HG02840 (cell line): ENCODE results near the gene PRDX2.

Experiments used
- ATAC-seq: cut with Tn5 transposase; IDR thresholded peaks from one replicate; pipeline ENCODE4 v1.9.1; 2021; ENCODE audit warnings: mild to moderate bottlenecking, moderate library complexity, moderate number of reproducible peaks; ENCODE audit not compliant: unreplicated experiment, low FRiP score

The PRDX2 gene

DNA sequence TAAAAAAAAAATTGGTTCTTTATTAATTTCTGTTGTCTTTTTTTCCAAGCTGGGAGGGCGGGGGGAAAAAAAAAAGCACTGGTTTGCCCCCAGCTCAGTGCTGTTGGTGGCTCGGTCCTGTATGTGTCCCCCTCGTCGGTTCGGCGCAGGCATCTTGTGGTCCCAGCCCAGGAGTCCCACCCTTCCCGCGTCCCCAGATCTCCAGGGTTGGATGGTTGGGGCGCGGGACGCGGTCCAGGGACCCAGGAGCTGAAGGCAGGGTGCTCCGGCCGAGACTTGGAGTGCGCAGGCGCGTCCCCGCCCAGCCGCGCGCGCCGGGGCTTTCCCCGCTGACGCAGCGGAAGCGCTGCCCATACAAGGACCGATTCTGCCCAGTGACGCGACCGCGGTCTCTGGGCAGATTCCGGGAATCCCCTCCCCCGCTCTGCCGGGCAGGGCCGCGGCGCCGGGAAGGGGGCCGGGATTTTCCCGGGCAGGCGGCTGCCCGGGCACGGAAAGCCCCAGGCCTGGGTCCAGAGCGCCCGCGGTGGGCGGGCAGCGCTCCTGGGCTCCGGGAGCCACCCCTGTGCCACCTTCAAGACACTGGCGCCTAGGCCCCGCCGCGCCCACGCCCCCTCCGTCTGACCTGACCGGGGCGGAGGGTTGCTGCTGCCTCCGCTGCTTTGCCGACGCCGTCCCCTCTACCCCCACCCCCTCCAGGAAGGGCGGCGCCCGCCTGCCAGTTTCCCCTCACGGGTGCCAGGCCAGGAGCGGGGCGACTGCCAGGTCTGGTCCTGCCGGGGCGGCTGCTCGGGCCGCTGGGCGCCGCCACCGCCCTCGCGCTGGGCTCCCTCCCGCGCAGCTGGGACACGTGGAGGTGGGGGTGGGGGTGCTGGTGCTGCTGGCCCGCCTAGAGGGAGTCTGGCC is 8.1 kb downstream of the PRDX2 start:
- no peak for ATAC-seq

DNA sequence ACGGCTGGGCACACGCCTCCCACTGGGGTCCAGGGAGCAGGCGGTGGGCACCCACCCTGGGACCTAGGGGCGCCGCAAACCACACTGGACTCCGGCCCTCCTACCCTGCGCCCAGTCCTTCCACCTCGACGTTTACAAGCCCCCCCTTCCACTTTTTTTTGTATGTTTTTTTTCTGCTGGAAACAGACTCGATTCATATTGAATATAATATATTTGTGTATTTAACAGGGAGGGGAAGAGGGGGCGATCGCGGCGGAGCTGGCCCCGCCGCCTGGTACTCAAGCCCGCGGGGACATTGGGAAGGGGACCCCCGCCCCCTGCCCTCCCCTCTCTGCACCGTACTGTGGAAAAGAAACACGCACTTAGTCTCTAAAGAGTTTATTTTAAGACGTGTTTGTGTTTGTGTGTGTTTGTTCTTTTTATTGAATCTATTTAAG is 8.7 kb downstream of the PRDX2 start:
- no peak for ATAC-seq

DNA sequence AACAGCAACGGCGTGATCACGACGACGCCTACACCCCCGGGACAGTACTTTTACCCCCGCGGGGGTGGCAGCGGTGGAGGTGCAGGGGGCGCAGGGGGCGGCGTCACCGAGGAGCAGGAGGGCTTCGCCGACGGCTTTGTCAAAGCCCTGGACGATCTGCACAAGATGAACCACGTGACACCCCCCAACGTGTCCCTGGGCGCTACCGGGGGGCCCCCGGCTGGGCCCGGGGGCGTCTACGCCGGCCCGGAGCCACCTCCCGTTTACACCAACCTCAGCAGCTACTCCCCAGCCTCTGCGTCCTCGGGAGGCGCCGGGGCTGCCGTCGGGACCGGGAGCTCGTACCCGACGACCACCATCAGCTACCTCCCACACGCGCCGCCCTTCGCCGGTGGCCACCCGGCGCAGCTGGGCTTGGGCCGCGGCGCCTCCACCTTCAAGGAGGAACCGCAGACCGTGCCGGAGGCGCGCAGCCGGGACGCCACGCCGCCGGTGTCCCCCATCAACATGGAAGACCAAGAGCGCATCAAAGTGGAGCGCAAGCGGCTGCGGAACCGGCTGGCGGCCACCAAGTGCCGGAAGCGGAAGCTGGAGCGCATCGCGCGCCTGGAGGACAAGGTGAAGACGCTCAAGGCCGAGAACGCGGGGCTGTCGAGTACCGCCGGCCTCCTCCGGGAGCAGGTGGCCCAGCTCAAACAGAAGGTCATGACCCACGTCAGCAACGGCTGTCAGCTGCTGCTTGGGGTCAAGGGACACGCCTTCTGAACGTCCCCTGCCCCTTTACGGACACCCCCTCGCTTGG is 9.3 kb downstream of the PRDX2 start:
- no peak for ATAC-seq

DNA sequence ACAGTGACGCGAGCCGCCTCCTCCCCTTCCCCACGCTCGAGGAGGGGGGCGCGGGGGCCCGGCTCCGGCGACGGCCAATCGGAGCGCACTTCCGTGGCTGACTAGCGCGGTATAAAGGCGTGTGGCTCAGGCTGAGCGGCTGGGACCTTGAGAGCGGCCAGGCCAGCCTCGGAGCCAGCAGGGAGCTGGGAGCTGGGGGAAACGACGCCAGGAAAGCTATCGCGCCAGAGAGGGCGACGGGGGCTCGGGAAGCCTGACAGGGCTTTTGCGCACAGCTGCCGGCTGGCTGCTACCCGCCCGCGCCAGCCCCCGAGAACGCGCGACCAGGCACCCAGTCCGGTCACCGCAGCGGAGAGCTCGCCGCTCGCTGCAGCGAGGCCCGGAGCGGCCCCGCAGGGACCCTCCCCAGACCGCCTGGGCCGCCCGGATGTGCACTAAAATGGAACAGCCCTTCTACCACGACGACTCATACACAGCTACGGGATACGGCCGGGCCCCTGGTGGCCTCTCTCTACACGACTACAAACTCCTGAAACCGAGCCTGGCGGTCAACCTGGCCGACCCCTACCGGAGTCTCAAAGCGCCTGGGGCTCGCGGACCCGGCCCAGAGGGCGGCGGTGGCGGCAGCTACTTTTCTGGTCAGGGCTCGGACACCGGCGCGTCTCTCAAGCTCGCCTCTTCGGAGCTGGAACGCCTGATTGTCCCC is 10.1 kb downstream of the PRDX2 start, which contains the start of gene JUNB:
TSS of gene JUNB (plus strand) at position 142 of the 706 bp plus-strand sequence. CDS start at position 428, 286 bp downstream.
- peak; percentile 30 for ATAC-seq

DNA sequence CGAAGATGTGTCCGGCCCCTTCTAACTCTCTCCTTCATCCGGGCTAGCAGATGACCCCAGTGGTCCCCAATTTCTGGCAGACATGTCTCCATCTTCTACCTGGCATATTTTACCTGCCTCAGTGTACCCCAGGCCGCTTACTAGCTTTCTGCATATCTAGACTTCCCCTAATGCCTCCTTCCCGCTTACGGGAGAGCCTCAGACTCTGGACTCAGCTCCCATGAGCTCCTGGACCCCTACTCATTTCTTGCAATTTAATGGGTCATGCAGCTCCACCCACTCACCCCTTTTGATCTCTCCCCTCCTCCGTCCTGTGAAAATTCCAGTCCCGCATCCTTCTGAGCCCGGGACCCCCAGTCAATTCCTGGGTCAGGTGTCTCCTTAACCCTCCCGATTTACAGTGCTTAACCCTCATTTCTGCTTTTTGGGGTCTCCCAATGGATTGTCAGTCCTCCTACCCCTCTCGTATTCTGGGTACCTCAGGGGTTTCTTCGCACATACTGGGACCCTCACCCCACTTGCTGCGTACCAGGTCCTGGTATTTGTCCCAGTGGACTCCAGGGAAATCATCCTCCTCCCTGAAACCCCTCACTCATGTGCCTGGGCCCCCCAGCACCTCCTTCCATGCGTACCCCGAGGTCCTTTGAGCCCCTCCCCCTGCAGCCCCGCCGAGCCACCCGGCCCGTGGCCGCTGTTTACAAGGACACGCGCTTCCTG is 10.8 kb downstream of the PRDX2 start:
- ATAC-seq, result no peak

DNA sequence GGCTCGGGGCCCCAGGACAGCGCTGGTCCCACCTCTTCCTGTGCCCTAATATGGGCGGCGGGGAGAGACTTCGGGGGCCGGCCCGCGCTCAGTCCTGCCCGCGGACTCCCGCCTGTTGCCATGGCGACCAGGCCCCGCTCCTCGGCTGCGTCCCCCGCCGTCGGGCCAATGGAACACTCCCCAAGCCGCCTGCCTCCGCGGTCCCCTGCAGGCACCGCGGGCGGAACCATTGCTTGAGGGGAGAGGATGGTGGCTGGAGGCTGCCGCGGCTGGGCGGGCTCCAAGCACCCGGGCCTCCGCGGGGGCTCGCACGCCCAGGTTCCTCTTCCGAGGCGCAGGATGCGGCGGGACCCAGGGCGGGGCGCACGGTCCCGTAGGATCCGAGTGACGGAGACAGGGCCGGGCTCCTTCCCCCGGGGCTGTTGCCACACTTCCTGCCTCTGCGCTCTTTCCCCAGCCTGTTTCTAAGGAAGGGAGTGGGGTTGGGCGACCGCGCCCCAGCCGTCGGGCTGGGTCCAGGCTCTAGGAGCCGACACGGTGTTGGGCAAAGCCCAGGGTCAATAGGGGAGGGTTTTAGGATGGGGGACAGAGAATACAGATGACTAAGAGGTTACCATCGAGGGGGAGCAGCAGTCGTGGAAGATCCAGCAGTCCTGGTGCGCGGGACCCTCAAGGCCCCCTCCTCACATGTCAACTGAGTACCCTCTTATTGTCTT is 11.5 kb downstream of the PRDX2 start:
- peak; percentile 33 for ATAC-seq

DNA sequence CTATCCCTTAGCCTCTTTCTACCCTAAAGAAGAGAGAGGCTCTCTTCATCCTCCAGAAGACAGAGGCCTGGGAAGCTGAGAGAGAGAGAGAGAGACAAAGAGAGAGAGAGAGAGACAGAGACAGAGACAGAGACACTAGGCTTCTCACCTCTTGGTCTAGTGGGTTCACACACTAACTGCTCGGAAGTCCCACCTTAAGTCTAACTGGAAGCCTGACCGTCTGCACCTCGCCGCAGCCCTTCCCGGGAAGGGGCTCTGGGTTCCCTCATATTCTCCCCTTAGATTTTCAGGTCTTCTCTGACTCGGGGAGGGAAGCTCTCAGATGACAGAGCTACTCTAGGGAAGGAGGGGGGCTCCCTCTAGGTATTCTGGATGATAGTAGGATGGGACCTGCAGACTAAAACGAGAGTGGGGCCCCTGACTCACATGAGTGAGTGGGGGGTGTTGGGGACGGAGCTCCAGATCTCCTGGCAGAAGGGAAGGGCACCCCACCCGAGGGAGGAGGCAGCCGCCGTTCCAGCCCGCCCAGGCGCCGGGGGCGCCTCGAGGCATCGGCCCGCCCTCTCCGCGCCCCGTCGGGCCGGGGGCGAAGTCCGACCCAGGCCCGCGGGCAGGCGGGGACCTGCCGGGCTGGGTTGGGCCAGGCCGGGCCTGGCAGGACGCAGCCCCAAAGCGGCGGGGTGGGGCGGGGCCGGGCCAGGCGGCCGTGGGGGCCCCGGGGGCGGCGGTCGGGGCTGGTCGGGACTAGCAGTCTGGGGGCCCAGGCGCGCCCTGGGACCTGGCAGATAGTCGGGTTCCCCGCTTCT is 12.3 kb downstream of the PRDX2 start:
- no peak for ATAC-seq

DNA sequence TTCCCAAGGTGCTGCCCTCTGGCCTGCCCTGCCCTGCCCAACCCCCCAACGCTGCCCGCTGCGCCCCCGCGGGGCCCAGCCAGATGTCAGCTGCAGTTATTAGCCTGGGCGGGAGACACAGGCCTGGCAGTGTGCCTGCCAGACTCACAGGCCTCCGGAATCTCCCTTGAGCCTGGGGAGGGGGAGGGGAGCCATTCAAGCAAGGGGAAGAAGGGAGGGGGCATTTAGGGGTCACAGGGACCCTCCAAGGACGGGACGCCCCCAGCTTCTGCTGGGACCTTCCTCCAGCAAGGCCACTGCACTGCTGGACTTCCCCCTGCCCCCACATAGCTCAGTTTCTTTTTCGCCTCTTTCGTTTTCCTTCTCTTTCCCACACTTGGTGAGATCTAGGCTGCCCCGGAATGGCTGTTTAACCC is 12.9 kb downstream of the PRDX2 start:
- ATAC-seq, result no peak

DNA sequence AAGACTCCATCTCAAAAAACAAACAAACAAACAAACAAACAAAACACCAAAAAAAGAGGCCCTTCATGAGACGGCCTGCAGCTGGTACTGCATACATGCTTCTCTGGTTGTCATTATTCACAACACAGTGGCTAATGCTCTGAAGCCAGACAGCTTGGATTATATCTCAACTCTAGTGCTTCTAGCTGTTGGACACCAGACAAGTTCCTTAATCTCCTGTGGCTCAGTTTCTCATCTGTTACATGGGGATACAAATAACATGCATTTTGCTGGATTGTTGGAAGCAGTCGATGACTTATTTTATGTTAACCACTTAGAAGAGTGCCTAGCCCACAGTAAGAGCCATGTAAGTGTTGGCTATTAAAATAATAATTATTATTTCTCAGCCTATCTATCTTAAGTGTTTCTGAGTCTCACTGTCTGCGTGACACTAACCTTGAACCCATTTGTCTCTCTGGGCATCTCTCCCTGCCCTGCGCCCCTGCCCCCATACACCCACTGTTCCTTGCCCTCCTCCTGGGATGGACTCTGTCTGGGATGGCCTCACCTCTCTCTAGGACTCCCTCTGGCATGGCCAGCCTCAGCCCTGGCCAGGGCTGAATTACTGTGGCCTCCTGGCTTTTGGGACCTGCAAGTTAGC is 13.4 kb downstream of the PRDX2 start:
- no peak for ATAC-seq

DNA sequence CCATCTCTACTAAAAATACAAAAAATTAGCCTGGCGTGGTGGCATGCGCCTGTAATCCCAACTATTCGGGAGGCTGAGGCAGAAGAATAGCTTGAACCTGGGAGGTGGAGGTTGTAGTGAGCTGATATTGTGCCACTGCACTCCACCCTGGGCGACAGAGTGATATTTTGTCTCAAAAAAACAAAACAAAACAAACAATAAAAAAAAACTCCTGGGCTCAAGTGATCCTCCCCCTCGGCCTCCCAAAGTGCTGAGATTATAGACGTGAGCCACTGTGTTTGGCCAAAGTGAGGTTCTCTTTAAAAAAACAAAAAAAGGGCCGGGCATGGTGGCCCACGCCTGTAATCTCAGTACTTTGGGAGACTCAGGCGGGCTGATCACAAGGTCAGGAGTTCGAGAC is 14.1 kb downstream of the PRDX2 start:
- no peak for ATAC-seq

DNA sequence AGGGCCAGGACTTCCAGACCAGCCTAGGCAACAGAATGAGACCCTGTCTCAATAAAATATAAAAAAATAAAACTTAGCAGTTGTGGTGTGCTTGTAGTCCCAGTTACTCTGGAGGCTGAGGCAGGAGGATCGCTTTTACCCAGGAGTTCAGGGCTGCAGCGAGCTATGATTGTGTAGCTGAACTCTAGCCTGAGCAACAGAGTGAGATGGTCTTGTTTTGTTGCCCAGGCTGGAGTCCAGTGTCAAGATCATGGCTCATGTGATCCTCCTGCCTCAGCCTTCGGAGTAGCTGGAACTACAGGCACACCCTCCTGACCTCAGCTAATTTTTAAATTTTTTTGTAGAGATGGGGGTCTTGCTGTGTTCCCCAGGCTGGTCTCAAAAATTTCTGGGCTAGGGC is 14.6 kb downstream of the PRDX2 start:
- no peak for ATAC-seq

DNA sequence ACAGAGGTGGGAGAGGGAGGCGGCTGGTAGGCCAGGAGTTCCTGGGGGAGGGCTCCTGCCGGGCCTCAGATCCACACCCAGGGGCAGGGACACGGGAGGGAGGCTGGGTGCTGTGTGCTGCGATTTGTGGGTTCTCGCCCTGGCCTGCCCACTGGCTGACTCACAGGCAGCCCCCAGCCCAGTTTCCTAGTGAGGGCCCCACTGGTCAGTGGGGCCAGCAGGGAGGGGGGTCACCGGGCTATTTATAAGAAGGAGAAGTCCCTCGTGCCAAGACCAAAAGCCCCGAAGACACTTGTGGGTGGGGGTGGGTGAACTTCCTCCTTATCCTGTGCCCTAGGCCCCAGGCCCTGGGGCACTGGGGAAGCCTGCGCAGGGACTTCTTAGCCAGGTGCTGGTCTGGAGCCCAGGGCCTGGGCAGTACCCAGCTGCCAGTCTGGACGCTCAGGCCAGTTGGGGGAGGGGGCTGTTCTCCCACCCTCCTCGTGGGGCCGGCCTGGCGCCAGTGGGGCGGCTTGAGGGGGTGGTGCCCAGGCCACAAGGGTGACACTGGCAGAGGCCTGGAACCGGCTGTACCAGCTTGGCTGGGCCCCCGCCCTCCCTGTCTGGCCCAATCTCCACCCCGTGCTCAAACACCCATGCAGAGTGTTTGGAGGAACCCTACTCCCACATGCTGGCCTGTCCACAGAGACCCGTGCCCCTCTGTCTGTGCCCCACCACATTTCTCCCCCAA is 15.3 kb downstream of the PRDX2 start:
- no peak for ATAC-seq

DNA sequence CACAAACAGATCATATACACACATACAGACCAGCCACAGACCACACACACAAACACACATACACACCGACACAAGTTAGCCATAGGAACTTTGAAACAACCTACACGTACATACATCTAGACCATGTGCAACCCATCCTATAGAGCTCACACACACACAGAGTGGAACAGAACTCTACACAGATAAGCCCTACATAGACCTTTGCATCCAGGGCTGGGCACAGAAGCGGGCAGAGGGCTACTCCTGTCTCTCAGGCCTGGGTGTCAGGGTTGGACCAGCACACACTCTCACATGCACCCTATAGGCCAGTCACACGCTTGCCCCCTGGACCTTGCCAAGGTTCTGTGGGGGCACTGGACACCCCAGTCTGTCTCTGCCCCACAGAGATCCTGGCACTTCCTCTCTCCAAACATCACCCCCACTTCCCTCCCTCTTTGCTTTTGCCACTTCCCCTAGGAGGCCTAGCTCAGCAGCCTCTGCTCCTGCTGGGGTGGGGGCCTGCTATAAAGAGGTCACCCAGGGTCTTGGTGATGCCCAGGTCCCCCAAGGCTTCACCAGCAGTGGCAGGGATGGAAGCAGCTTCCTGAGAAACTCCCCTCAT is 16.1 kb downstream of the PRDX2 start:
- ATAC-seq, result no peak

DNA sequence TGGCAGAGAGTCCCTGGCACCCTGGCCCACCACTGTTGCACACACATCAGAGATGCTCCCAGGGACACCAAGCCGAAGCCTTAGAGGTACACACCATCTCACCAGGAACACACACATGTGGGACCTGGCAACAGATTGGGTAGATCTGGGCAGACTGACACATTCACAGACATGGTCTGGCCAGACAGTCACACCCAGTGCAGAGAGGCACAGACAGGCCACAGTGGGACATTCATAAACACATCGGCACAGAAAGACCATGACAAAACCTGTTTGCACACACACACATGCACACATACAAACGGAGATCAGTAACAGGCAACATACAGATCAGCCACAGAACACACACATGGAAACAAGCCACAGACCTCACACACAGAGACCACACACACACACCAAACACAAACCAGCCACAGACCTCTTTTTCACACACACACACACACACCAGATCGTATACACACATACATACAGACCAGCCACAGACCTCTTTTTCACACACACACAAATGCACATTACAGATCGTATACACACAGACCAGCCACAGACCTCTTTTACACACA is 16.6 kb downstream of the PRDX2 start:
- no peak for ATAC-seq

DNA sequence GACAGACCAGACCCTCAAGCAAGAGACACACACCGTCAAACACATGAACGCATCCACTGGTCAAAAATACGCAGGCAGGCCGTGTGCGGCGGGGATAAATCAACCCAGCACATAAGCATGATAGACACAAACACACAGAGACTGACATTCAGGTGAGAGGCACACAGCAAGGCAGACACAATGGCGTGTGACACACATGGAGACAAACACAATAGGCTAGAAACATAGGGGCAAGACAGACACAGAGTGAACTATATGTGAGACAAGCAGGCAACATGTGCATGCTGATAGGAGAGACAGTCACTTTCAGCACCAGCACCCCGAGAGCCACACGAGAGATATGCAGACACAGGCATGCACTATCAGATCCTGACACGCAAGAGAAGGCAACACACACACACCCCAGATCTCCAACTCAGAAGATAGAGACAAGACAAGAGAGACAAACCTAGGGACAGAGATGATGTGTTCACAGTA is 17.2 kb downstream of the PRDX2 start:
- ATAC-seq, result no peak

DNA sequence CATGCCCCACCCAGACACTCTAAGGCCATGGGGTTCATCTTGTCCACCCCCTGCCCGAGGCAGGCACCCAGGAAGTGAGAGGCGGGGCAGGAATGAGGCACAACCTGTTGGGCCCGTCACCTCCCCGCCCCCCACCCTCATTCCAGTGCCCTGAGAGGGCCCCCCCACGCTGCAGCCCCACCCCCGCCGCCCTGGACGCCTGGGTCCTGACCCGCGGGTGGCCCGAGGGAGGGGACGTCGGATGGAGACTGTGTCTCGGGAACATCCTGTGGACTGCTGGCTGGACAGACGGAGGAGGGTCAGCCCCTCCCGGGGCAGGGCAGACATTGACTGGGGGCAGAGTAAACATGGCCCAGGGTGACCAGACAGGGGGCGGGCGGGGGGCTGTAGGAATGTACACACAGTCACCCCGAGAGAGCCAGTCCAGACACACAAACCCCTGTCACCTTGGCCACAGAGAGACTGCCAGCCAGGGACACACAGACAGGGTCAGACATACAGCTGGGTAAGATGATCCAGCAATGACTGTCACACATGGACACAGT is 17.7 kb downstream of the PRDX2 start:
- no peak for ATAC-seq
